ENCODE measurements around the gene PRKCB.

- TF ChIP-seq CTCF (IDR thresholded peaks at IDR 0.05; ENCODE audit: poor library complexity, severe bottlenecking) (no peak), EZH2 (IDR thresholded peaks at IDR 0.05; ENCODE audit: borderline replicate concordance, insufficient read depth, low read length, poor library complexity, severe bottlenecking) (no peak), RAD21 (conservative IDR thresholded peaks at IDR 0.05) (no peak)
Observed at GRCh38 chr16:24203675-24204074, 367.9 kb downstream of the PRKCB start.

Measured in neural cell (in vitro differentiated cells).